RPMI8226 (cell line): ENCODE results near the gene SH3D19.

ENCODE experiments used
- DNase-seq: peaks from one replicate; pipeline ENCODE4 v3.0.0-alpha.2; 2015

SH3D19 gene

DNA sequence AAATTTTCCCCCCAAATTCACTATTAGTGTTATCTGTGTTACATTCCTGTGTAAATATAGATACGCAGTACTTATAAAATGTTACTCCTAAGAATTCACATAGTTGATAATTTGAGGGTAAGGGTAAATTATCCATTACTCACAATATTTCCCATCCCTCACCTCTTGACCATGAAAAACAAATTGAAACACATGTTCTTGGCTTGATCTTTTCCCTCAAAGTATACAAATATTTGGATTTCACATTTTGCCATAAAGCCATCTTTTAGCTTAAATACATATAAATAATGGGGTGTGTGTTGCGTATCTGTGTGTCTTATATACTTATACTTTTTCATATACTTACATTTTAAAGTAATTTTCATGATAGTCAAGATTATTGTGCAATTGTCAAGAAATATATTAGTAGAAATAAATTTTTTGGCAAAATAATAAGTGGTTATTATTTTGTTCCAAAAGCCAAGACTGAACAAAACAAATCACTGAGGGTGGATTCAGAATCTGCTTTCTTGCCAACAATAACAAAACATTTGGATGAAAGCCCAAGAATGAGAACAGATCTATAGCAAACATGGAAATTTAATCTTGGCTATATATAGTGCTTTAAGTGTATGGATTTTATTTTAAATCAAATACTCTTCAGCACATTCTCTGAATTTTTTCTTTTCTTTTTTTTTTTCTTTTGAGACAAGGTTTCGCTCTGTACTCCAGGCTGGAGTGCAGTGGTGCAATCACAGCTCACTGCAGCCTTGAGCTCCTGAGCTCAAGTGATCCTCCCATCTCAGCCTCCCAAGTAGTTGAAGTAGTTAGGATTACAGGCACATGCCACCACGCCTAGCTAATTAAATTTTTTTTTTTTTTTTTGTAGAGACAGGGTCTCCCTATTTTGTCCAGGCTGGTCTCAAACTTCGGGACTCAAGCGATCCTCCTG lies 97.0 kb downstream of the SH3D19 start:
- no peak for DNase-seq

DNA sequence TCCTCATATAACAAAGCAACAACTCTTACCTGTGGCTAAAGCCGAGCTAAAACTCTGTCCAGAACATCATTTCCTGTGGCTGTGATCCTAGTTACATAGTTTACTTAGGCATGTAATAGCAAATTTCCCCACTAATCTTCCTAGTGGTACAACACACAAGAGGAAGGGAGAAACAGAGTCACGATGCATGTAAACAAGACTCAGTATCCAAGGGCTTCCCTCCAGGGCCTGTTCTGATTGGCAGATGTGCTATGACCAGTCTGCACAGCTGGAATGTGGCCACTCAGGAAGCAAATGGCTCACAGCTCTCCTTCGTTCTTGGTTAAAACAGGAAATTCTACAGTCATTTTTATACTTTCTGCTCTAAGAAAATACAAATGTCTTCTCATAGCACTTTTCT lies 97.7 kb downstream of the SH3D19 start:
- no peak for DNase-seq

DNA sequence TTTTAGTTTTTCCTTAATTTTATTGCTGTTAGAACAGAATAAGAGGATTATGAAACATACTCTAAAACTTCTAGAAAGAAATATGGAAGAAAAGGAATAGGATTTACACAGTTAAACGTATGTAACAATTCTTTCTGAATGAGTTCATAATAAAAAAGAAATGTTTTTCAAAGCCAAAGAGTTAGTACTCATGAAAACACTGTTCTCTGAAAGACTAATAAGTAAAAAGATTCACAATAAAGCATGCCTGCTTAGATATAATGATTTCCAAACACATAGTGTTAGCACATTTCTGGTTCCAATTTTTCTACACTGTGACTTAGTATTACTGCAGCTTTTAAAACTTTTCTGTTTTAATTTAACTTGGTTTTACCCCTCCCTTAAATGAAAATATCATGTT lies 98.2 kb downstream of the SH3D19 start:
- DNase-seq: no peak

DNA sequence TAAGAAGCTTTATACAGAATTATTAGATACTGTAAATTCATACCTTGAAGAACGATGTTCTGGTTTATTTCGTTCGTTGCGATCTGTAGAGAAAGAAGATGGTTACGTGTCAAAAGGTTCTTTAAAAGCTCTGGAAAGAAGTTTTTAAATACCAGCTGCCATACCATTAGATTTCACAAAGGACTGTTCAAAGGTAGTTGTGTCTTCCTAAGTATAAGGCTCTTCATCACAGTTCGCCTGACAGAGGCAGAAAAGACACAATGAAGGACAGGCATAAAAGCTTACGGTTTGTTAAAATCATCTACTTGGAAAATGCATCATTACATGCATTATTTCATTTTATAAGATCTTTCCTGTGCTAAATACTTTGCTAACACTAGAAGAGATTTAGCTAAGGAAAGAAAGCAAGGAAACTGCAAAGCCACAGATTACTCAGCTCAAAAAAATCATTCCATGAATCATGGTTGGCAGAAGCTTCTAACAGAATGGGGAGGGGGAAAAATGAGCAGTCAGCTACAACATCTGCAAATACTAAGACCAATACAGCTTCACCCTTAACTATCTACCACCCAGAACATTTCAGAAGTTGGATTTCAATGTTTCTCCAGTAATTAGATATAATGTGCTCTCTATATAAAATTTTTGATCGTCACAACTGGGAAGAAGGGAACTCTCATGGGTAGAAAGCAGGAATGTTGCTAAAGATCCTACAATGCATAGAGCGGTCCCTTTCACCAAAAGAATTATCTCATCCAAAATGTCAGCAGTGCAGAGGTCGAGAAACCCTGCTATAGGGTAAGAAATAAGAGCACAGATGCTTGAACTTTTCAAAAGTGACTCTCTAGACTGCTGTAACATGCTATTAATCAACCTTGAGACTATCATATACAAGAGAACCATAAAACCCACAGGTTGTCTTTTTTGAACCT lies 99.1 kb downstream of the SH3D19 start:
- no peak for DNase-seq

DNA sequence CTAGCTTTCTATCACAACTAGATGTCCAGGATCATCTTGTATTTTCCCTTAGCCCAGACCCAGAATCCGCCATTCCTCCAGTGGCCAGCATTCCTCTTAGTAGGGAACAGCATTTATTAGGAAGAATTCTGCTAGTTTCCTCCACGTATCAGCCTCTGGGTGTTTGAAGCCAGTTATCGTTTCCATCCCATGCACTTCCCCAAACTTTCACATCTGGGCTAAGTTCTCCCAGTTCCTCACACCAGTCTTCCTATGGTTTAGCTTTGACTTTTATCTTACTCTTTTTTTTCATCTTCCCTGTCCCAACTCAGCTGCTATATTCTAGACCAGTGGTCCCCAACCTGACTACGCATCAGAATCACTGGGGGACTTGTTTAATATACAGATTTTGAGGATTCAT lies 101.9 kb downstream of the SH3D19 start:
- no peak for DNase-seq

DNA sequence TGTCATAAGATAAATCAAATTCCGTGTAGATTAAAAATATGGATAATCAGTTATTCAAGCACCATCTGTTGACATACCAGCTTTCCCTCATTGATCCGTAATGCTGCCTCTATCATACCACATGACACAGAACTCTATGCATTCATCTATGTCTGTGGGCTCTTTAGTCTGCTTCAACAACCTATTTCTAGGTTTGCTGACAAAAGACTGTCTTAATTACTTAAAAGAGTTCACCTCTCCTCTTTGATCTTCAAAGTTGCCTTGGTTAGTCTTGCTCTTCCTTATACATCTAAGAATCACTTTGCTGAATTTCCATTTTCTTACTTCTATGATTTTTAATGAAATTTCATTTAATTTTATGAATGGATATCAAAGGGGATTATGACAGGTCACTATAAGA lies 105.5 kb downstream of the SH3D19 start:
- DNase-seq: no peak

DNA sequence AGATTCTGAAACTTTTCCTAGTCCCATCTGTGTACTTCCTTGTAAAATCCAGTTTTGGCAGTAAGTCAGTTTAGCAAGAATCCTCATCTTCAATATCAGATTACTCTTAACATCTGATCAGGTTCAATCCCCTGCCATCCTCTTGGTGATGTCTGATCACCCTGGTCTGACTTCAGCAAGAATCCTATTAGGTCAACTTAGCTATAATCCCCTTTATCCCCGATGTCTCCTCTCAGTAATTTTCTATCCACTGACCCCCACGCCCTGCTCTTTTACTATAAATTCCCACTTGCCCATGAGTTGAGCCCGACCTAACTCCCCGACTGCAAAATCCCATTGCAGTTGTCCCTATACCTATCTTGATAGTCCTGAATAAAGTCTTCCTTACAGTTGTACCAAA lies 106.3 kb downstream of the SH3D19 start:
- DNase-seq: no peak

DNA sequence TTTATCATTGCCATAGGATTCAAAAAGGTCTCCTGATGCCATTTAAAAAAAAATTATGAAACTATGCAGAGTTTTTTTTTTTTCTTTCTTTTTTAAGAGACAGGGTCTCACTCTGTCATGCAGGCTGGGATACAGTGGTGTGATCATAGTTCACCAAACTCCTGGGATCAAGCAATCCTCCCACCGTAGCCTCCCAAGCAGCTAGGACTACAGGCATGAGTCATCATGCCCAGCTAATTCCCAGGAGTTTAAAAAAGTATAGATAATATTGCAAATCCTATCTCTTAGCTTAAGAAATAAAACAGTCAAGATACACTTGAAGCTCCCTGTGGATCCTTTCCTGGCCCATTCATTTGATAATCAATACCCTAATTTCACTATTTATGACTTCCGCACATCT lies 107.1 kb downstream of the SH3D19 start:
- no peak for DNase-seq

DNA sequence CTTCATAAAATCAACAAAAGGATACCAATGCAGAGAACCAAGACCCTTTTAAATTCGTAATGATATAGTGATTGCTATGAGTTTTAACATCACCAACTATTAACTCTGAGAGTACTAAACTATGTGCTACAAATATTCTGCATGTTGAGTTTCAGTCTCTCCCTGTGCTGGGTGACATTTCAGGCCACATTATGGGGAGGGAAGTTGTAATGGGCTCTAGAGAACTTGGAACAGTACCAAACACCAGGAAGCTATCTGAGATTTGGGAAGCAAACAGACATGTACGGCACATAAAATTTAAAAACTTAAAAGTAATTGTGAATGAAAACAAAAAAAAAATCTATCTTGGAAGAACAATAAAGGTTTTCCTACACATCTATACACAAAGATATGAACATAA lies 108.1 kb downstream of the SH3D19 start:
- no peak for DNase-seq

DNA sequence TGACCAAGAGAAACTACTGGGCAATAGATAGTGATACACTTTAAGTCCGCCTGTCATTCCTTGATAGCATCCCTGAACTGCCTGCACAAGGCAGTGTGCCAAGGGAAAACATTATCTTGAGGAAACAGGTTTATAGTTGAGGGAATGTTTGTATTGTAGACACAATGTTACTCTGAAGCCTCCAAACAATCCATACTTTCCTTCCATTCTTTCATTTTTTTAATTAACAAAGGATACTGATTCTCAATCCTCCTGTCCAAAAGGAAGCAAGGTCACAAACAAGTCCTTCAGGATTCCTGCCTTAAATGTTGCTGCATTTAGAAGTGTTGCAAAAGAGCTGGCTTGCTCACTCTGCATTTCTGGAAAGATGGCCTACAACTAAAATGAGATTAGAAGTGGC lies 110.1 kb downstream of the SH3D19 start:
- no peak for DNase-seq

DNA sequence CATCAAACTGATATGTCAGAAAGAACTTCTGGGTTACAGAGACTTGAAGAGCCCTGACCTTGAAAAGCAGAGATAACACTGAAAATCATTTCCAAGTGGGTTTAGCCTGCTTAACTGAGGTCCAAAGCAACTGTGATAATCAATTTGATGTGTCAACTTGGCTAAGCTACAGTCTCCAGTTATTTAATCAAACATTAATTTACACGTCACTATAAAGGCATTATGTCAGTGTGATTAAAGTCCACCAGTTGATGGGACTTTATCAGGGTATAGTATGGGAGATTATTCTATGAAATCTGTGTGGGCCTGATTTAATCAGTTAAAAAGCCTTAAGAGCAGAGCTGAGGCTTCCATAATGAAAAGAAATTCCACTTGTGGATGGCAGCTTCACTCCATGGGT lies 117.5 kb downstream of the SH3D19 start:
- no peak for DNase-seq

DNA sequence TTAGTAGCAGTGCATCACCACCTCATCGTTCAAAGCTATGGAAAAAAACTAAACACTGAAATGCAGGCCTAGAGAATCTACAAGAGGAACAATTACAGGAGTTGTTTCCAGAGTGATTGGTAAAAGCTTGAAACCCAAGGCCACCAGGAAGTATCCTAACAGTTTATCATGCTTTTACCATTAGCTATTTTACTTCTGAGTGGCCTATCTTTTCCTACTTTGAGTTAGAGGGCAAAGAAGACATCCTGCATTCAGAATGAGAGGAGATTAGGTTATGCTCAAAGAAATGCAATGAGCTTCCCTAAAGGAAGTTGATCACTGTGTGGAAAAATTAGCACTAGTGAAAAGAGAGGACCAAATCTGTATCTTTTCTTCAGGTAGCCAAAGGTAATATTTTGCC lies 118.2 kb downstream of the SH3D19 start:
- DNase-seq: no peak

DNA sequence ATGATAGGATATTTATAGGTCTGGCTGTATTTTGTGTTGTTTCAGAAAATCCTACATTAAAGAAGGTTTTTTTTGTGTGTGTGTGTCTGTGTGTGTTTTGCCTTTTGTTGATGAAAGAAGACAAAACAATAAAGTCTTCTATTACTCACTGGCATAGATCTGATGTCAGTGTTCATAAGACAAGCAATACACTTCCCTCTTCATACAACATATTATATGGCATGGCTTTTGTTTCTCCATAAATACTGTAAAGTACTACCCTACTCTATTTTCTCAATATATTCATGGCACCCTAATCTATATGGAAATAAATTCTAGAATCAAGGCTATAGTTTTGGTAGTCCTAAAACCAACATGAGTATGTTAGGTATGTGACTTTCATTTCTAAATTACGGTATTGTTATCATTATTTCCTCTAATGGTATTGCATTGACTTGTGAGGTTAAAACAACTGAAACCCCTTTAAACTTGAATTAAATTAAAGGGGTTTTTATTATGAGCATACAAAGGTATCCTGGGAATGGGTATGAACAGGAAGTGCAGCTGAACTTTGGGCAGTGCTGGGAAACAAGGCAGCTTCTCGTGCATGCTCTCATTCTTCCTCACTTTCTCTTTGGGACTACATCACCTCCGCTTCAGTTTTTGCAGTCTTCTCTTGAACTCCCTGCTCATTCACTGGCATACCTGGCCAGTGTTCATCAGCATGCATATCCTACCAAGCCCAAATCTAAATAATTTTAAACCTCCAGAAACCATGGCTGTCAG lies 119.0 kb downstream of the SH3D19 start:
- no peak for DNase-seq

DNA sequence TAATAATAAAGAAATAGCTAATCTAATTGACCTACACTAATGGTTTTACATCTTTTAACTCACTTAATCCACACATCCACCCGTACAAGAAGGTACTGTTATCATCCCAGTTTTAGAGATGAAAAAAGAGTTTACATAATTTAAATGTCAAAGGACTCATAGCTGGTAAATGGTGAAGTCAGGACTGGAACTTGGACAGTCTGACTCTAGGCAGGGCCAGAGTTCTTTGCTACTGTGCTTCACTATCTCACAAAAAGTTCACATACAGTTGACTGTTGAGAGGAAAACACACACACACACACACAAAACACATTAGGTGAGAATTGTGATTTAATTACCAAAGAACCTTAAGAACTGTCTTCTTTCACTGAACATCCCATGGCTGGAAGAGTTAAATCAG lies 119.7 kb downstream of the SH3D19 start:
- no peak for DNase-seq

DNA sequence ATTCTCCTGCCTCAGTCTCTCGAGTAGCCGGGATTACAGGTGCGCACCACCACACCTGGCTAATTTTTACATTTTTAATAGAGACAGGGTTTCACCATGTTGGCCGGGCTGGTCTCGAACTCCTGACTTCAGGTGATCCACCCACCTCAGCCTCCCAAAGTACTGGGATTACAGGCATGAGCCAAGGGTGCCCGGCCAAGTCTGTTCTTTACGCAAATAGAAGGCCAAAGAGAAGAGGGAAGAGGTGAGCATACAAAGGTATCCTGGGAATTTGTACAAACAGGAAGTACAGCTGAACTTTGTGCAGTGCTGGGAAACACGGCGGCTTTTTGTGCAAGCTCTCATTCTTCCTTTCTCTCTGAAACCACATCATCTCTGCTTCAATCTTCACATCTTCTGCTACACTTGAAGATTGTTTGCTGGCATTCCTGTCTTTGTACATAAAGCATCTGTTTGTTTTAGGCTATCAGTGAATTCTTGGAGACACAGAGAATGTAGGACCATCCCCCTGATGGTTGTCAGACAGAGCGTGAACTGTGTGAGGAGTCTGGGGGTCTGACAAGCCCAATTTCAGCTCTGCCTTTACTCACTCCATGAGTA lies 120.4 kb downstream of the SH3D19 start:
- no peak for DNase-seq

DNA sequence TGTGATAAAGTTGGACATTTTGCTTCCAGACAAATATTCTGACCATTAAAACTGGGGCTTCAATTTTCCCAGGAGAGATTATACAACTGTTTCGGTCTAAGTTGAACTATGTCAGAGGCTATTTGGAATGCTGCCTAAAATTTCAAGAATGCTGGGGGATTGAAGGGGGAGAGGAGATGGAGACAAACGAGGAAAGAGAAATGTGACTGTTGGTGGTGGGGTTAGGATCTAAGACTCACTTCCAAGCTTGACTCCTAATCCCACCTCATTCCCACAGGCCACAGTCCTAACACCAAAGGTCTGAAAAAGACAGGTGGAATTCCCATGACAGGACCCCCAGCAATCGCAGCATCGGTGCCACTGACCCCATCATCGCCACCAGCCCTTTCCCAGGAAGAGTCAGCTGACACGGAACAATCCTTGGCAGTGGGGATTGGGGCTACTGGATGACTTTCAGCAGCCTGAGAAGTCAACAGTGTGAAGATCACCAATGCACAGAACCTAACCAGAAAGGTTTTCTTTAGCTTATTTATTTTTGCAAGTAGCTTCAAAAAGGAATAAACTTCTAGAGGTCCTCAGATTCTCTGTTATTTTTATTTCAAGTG lies 122.5 kb downstream of the SH3D19 start:
- no peak for DNase-seq

DNA sequence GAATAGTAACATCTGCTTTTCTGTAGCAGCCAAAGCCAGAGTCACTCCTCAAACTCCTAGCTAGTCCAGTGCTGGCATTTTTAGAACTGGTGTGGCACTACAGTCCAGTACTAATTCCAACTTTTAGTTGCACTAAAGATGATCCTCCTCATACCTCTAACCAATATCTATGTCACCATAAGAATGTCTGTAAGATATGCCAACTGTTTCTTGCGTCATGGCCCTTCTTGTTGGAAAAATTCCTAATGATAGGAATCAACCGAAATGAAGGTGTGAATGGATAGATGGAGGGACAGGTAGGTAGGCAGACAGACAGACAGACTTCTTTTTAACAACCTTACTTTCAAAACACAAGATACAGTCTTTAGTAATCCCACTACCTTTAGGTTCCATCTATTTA lies 123.0 kb downstream of the SH3D19 start:
- no peak for DNase-seq

DNA sequence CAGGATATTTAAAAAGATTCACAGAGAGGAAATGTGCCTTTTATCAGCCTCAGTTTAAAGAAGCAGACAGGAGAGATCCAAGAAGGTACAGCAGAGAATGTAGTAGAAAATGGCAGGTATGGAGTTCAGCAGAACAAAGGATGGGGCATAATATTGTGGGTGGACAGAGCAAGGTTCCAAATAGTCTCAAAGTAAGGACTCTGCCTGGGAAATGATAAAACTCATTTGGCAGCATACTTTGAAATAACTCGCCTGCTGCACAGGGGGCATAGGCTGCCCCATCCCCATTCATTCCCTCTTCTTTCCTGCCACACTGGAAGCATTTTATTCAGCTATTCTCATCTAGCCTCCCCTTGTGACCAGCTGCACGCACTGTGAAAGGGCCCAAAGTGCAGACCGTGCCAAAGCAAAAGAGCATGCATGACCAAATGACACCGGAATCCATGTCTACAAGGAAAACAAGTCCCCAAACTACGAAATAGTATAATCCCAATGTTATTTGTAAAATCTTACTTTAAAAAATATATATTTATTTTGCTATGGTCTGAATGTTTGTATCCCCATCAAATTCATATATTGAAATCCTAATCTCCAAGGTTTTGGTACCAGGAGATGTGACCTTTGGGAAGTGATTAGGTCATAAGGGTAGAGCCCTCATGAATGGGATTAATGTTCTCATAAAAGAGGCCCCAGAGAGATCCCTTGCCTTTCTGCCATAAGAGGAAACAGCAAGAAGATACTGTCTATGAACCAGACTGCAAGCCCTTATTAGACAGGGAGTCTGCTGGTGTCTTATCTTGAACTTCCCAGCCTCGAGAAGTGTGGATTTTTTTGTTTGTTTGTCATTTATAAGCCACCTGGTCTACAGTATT lies 125.8 kb downstream of the SH3D19 start:
- DNase-seq: no peak

DNA sequence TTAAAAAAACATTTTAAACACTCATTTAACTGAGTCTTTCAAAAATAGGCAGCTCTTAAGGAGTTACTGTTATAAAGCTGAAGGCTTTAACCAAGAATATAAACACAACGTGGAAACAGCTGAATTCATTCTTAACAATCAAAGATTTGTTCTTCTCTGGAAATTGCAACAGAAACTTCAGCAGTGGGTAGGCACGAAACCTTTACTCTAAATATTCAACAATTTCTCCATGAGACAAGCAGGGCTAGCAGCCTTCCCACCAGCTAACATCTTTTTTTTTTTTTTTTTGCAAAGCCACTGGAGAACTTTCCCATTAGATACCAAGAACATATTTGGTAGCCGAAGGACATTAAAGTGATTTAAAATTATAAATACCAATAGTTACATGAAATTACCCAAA lies 126.7 kb downstream of the SH3D19 start:
- no peak for DNase-seq

DNA sequence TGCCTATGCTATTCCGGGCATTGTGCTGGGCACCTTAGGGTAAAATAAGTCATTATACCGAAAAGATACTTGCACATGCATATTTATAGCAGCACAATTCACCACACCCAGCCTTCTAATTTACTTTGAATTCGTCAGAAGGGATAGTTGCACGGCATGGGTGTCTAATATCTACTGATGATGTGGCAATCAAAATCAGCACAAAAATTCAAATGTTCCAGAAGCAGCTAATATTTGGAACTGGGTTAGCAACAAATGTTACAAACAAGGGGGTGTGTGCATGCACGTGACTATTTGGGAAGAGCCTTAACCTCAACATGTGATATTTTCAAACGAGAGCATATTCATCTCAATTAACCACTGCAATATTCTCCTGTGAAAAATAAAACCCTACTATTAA lies 128.2 kb downstream of the SH3D19 start:
- DNase-seq: no peak

DNA sequence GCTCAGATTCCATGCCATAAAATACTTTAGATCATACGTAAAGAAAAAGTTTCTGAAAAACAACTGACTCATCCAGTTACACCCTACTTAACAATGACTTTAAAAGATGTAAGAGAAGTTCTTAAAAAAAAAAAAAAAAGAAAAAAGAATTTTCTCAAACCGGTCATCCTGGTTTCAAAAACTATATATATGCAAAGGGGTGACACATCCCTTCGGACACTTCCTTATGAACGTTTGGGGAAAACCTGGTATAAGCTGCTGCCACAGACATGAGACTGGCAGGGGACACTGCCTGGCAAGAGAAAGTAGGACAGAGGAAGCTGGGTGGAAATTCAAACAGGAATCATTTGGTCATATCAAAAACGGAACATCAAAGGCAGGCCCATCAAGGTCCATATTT lies 129.6 kb downstream of the SH3D19 start:
- no peak for DNase-seq
